Spleen (tissue), 11 donors: ENCODE measurements around the gene ORC1. TPM values are rescaled to one million over a fixed set of nuclear protein-coding genes. Genes with fewer than 3 reads are reported as not detected.
A peak's percentile ranks its signal among the peaks of the same experiment; 100 is the strongest.

Experiments
- DNase-seq: peaks from one replicate; pipeline ENCODE4 v3.0.0-alpha.2; 2020
- H3K27ac ChIP-seq, 8 donors: fragments of 200-600 bp; sonication (generic) in 7 of 8; 1 replicate in 4 of 8; 2 replicates in 4 of 8; pipeline versions ENCODE4 v1.5.0 to v1.8.0; 2016 to 2021; ENCODE audit warnings: inconsistent platforms in 4 of 8, mild to moderate bottlenecking in 4 of 8, moderate library complexity in 1 of 8
- H3K27me3 ChIP-seq, 7 donors: fragments of 200-600 bp; sonication (generic) in 6 of 7; replicated peaks in 1 of 7; 1 replicate in 4 of 7; 2 replicates in 3 of 7; pipeline versions ENCODE4 v1.5.0 to v1.8.0; 2016 to 2021; ENCODE audit warnings: inconsistent platforms in 3 of 7, mild to moderate bottlenecking in 1 of 7
- H3K36me3 ChIP-seq, 6 donors: fragments of 200-600 bp; sonication (generic) in 5 of 6; 1 replicate in 4 of 6; 2 replicates in 2 of 6; pipeline versions ENCODE4 v1.5.0 to v1.8.0; 2016 to 2021; ENCODE audit warnings: inconsistent platforms in 2 of 6
- H3K4me1 ChIP-seq, 6 donors: fragments of 200-600 bp; sonication (generic) in 5 of 6; 1 replicate in 3 of 6; 2 replicates in 3 of 6; pipeline versions ENCODE4 v1.5.0 to v1.8.0; 2016 to 2021; ENCODE audit warnings: inconsistent platforms in 3 of 6
- H3K4me3 ChIP-seq, 8 donors: fragments of 200-600 bp; sonication (generic) in 7 of 8; 1 replicate in 4 of 8; 2 replicates in 4 of 8; pipeline versions ENCODE4 v1.5.0 to v1.8.0; 2016 to 2021; ENCODE audit warnings: inconsistent platforms in 4 of 8, mild to moderate bottlenecking in 4 of 8, moderate library complexity in 2 of 8
- H3K9me3 ChIP-seq, 8 donors: fragments of 200-600 bp; sonication (generic) in 7 of 8; 1 replicate in 4 of 8; 2 replicates in 4 of 8; pipeline versions ENCODE4 v1.5.0 to v1.8.0; 2016 to 2021; ENCODE audit warnings: inconsistent platforms in 4 of 8
- CTCF ChIP-seq, 11 experiments: fragments of 200-600 bp in 7 of 11; fragments of 450-650 bp in 4 of 11; sonication (generic) in 4 of 11; IDR thresholded peaks in 8 of 11; conservative IDR thresholded peaks in 3 of 11; 1 replicate in 7 of 11; 2 replicates in 4 of 11; pipeline versions ENCODE4 v1.4.0 to v1.8.0; 2016 to 2021; ENCODE audit warnings: antibody characterized with exemption in 11 of 11, inconsistent platforms in 4 of 11, mild to moderate bottlenecking in 1 of 11
- POLR2A ChIP-seq, 3 donors: fragments of 450-650 bp; IDR thresholded peaks; one replicate each; pipeline ENCODE4 v1.5.1; 2017; ENCODE audit warnings: antibody characterized with exemption in 3 of 3, mild to moderate bottlenecking in 1 of 3
- POLR2AphosphoS5 ChIP-seq, 3 donors: sonication (generic); formaldehyde crosslinking; IDR thresholded peaks; one replicate each; pipeline ENCODE4 v1.5.1; 2017; ENCODE audit warnings: antibody characterized with exemption in 3 of 3
- WGBS, 5 donors: extraction: QIAGEN DNeasy Blood & Tissue Kit in 3 of 5; methylation state at CpG; one replicate each; pipeline versions ENCODE4 v1.1.5 to v1.1.7; 2013 to 2018; 5-methylcytosine and 5-hydroxymethylcytosine counted together
- intact Hi-C: fragments of 100-400 bp; cut with DNase I; formaldehyde crosslinking; loops from one replicate; pipeline ENCODE4 v1.15.0; 2023; ENCODE audit warnings: low total_unique reads
- polyA plus RNA-seq, 3 donors: library from polyadenylated mRNA; stranded (reverse); fragments of 200-250 nt; gene quantifications; one replicate each; pipeline ENCODE4 v1.2.1, GENCODE V29; 2013
- total RNA-seq, 7 donors: library from RNA; depleted of rRNA in 3 of 7; stranded (reverse); fragments of >200 nt in 3 of 7; fragmentation: NEBNext Ultra II Directional in 4 of 7; extraction: Animal tissue kit (Norgen Biotek cat#: 25700) in 4 of 7; gene quantifications; one replicate each; pipeline versions ENCODE4 v1.1.0 to v1.2.1, GENCODE V29; 2016 to 2021
- donor health status: healthy with polysubstance abuse.
- donor health status: DM: no; HTN: no; CAD: no; lungs with moderate emphysema.
- donor health status: DM: no; HTN: no; CAD: no.
- donor health status: Bipolar disorder and iron deficiency.
- donor health status: healthy.
- donor health status: DM: no; HTN: no; CAD: no.
- donor health status: DM: yes; HTN: yes; CAD: no.

The ORC1 gene
- total and polyA plus RNA-seq, 10 donors: 0.60 to 5.4 (median 2.1) TPM

- H3K4me1 ChIP-seq: peaks cover 11 to 56% (median 32%) of the 10 kb centered on the region in 6 donors
- intact Hi-C loops: no loop called here
- H3K27me3 ChIP-seq: peaks cover 0 to 5% (median 0%) of the 10 kb centered on the region in 7 donors
- no peak for DNase-seq
- H3K4me3 ChIP-seq: peak overlapping the region; percentile 72 to 88 (median 82)
- H3K9me3 ChIP-seq: no peaks in the 10 kb centered on the region
- WGBS, 5 donors: 17 to 24% (median 20%) methylated on average over 8 of the region's 8 CpGs
- H3K36me3 ChIP-seq: peaks cover 0 to 30% (median 13%) of the 10 kb centered on the region in 6 donors
- TF ChIP-seq POLR2AphosphoS5 (IDR thresholded peaks at IDR 0.05): no peak
- no peak for TF ChIP-seq CTCF (IDR thresholded peaks at IDR 0.05 in 8 of 11, conservative IDR thresholded peaks at IDR 0.05 in 3 of 11)
- no peak for TF ChIP-seq POLR2A (IDR thresholded peaks at IDR 0.05)
- H3K27ac ChIP-seq: peak overlapping the region; percentile 93 to 98 (median 96)
These were observed 37.8 kb downstream of the ORC1 start for GRCh38 chr1:52366517-52366827.

GRCh38 chr1:52365746-52366516, 38.3 kb downstream of the ORC1 start, which contains the start of gene CC2D1B:
Gene CC2D1B (minus strand): TSS chr1:52366205. CDS start chr1:52364620, 1,585 bp downstream.
- H3K27ac ChIP-seq: peak within 1 kb of the TSS; percentile 93 to 98 (median 96)
- peaks cover 11 to 56% (median 32%) of the 10 kb centered on the region in 6 donors for H3K4me1 ChIP-seq
- intact Hi-C loops: no loop called here
- TF ChIP-seq POLR2A (IDR thresholded peaks at IDR 0.05) (peak; percentile 82 to 86 (median 82)), POLR2AphosphoS5 (IDR thresholded peaks at IDR 0.05) (peak; percentile 97 to 98 (median 98)), CTCF (IDR thresholded peaks at IDR 0.05 in 8 of 11, conservative IDR thresholded peaks at IDR 0.05 in 3 of 11) (peak; percentile 30 to 80 (median 66))
- WGBS, 5 donors: 0% methylated on average over 9 to 92 of the region's 92 CpGs
- H3K9me3 ChIP-seq: no peaks in the 10 kb centered on the region
- peaks cover 0 to 35% (median 19%) of the 10 kb centered on the region in 6 donors for H3K36me3 ChIP-seq
- H3K27me3 ChIP-seq: peaks cover 0 to 5% (median 0%) of the 10 kb centered on the region in 7 donors
- DNase-seq: peak; percentile 100
- H3K4me3 ChIP-seq: peak within 1 kb of the TSS; percentile 72 to 88 (median 82)

DNA sequence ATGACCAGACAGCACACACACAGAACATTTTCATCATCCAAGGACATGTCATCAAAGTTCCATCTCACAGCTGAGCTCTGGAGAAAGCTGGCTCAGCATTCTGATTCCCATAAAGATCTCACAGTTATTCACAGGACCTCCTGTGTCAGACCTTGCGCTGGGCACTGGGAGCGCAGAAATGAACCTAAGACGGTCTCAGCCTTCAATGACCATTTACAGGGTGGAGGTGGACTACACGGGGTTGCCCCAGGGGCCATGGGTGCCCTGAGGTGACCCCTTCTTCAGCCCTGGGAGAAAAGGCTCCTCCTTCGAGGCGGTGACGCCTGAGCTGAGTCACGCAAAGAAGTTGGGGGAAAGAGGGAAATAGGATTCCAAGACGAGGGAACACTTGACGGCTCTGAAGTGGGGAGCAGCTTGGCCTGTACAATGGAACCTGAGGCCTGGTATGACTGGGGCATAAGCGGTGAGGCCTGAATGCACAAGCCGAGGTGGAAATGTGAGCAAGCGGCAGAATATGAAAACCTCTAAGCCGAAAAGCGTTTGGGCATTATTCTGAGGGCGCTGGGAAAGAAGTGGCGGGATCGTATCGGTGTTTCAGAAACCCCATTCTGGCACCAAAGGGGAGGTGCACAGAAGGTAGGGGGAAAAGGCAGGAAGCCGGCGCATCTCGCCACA, 39.0 kb downstream of the ORC1 start:
- peaks cover 0 to 5% (median 0%) of the 10 kb centered on the region in 7 donors for H3K27me3 ChIP-seq
- DNase-seq: peak; percentile 83
- intact Hi-C loops: no loop called here
- H3K36me3 ChIP-seq: peaks cover 0 to 42% (median 26%) of the 10 kb centered on the region in 6 donors
- H3K27ac ChIP-seq: peak overlapping the region; percentile 93 to 98 (median 96)
- peak overlapping the region; percentile 72 to 88 (median 82) for H3K4me3 ChIP-seq
- peaks cover 11 to 56% (median 32%) of the 10 kb centered on the region in 6 donors for H3K4me1 ChIP-seq
- H3K9me3 ChIP-seq: no peaks in the 10 kb centered on the region
- 8 to 13% (median 10%) methylated on average over 22 of the region's 22 CpGs for WGBS, 5 donors
- no peak for TF ChIP-seq CTCF (IDR thresholded peaks at IDR 0.05 in 8 of 11, conservative IDR thresholded peaks at IDR 0.05 in 3 of 11)
- no peak for TF ChIP-seq POLR2A (IDR thresholded peaks at IDR 0.05)
- TF ChIP-seq POLR2AphosphoS5 (IDR thresholded peaks at IDR 0.05): no peak
